ENCODE results near the gene ZFP91. TPM values are rescaled to one million over a fixed set of nuclear protein-coding genes. Genes with fewer than 3 reads are reported as not detected.
A peak's percentile ranks its signal among the peaks of the same experiment; 100 is the strongest.
"Not testable (repeated sequence)": the region's sequence is repeated elsewhere in the genome, so short reads cannot be mapped to it uniquely, and the experiment has no call there.

Gene ZFP91
- total RNA-seq, 4 donors from 2014 or later, result 40.9 to 49.8 (median 46.6) TPM

- no peak for DNase-seq (ENCODE audit: low spot score)
- ATAC-seq (ENCODE audit: low FRiP score), result no peak
- TF ChIP-seq CTCF (IDR thresholded peaks at IDR 0.05), result no peak
Measured at GRCh38 chr11:58562375-58562800, 16.5 kb upstream of the ZFP91 start.

GRCh38 chr11:58564231-58564630 lies 14.6 kb upstream of the ZFP91 start:
- ATAC-seq (ENCODE audit: low FRiP score) (no peak), DNase-seq (ENCODE audit: low spot score) (no peak)
- TF ChIP-seq CTCF (IDR thresholded peaks at IDR 0.05), result no peak

- DNase-seq (ENCODE audit: low spot score) (no peak), ATAC-seq (ENCODE audit: low FRiP score) (no peak)
- peak in 2 of 3 donors; percentile 55 to 63 for TF ChIP-seq CTCF (IDR thresholded peaks at IDR 0.05)
Measured at GRCh38 chr11:58567889-58568512, 10.9 kb upstream of the ZFP91 start.

GRCh38 chr11:58572906-58573305 lies 6.0 kb upstream of the ZFP91 start:
- not testable (repeated sequence) for DNase-seq (ENCODE audit: low spot score); ATAC-seq (ENCODE audit: low FRiP score)

GRCh38 chr11:58573451-58574104 lies 5.3 kb upstream of the ZFP91 start:
- TF ChIP-seq CTCF (IDR thresholded peaks at IDR 0.05), result no peak
- ATAC-seq (ENCODE audit: low FRiP score), result peak; percentile 55

GRCh38 chr11:58574881-58575280 lies 4.0 kb upstream of the ZFP91 start:
- TF ChIP-seq CTCF (IDR thresholded peaks at IDR 0.05), result no peak
- no peak for ATAC-seq (ENCODE audit: low FRiP score)
- no peak for DNase-seq (ENCODE audit: low spot score)

More at GRCh38 chr11:58573451-58574104, 5.3 kb upstream of the ZFP91 start:
- DNase-seq (ENCODE audit: low spot score), result peak; percentile 59

GRCh38 chr11:58575377-58576020 lies 3.4 kb upstream of the ZFP91 start, which contains the start of gene LPXN:
TSS of gene LPXN (minus strand) at chr11:58575856. CDS start at chr11:58575772, 84 bp downstream.
- no peak for ATAC-seq (ENCODE audit: low FRiP score)
- TF ChIP-seq CTCF (IDR thresholded peaks at IDR 0.05), result no peak
- DNase-seq (ENCODE audit: low spot score), result no peak
